Measurements from ENCODE around the gene NBDY.
"Not testable (repeated sequence)": the region's sequence is repeated elsewhere in the genome, so short reads cannot be mapped to it uniquely, and the experiment has no call there.

Gene NBDY

DNA sequence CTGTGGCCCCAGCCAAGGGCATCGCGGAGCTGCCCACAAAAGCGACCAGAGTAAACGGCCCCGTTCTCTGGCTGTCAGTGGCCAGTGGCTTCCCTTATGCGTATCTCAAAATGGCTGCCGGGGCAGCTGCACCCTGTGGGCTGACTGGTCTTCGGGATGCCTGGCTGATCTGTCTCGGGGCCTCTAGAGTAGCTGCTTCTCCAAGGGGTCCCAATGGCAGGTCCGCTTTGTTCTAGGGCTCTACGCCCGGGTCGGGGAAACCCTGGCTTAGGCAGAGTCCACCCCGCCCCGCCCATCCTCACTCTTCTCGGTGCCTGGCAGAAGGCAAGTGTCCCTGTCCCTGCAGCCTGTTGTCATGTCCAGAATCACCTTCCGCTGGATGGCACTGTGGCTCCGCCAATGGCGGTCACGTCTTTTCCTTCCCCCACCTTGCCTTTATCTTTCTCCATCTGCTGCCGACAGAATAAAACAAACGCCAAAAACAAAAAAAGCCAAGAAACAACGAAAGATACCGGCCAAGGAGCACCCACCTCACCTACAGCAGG is 50.0 kb downstream of the NBDY start:
- H3K4me3 ChIP-seq (ENCODE audit: low read depth, low read length); DNase-seq (ENCODE audit: low read depth): not testable (repeated sequence)

DNA sequence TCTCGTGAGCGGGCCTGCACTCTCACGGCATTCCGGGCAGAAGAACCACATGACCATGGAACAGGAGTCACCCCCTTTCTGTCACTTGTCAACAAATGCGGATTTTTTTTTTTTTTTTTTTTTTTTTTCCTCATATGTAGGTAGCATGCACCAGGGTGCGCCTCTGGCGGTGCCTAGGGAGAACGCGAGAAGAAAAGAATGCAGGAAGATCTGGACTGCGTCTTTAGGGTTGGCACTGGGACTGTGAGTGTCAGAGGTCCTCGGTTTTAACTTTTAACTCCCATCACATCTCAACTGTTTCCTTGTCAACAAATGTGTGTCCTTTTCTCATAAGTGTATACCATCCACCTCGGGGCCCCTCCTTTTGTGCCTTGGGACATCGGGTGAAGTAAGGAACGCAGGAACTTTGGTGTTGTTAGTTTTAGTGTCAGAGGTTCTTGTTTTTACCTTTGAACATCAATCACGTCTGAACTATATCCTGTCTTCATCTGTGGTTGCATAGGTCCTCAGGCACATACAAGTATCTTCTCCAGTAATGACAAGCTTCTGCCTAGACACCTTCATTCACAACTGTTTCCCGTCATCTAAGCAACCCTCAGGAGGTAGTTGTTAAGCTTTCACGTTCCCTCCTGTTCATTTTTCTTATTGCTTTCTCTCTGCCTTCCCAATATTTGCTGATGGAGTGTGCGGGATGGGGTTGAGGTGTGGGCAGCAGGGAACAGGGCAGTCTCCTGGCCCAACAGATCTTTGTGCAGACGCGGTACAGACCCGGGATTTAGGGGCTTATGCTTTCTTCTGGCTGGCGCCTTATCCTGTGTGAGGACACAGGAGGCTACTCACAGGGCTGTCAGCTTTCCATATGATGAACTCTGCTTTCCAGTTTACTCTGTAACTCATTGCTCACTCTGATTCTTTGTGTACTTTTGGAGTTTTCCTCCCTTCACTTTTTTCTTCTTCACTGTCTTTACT is 51.9 kb downstream of the NBDY start:
- not testable (repeated sequence) for H3K4me3 ChIP-seq (ENCODE audit: low read depth, low read length); DNase-seq (ENCODE audit: low read depth)

DNA sequence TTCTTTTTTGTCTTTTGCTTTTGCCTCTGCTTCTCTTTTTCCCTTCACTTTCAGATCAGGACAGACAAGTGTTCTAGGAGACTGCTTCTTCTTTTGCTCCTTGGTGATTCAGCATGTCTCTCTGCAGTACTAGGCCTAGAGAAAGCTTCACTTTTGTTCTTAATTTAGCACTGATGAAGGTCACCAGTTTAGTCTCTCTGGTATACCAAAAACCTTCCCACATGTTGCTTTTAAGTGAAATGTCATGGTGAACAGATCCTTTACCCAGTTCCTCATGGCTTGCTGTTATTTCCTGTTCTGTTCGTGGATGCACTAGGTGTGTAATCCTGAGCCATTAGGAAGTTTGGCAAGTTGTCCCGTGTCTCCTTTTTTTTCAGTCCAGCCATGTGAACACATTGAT is 53.3 kb downstream of the NBDY start:
- DNase-seq (ENCODE audit: low read depth) = no peak
- TF ChIP-seq, protein P1, sequence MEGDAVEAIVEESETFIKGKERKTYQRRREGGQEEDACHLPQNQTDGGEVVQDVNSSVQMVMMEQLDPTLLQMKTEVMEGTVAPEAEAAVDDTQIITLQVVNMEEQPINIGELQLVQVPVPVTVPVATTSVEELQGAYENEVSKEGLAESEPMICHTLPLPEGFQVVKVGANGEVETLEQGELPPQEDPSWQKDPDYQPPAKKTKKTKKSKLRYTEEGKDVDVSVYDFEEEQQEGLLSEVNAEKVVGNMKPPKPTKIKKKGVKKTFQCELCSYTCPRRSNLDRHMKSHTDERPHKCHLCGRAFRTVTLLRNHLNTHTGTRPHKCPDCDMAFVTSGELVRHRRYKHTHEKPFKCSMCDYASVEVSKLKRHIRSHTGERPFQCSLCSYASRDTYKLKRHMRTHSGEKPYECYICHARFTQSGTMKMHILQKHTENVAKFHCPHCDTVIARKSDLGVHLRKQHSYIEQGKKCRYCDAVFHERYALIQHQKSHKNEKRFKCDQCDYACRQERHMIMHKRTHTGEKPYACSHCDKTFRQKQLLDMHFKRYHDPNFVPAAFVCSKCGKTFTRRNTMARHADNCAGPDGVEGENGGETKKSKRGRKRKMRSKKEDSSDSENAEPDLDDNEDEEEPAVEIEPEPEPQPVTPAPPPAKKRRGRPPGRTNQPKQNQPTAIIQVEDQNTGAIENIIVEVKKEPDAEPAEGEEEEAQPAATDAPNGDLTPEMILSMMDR (IDR thresholded peaks at IDR 0.05; ENCODE audit: low read depth, low read length, missing control alignments) = no peak
- H3K4me3 ChIP-seq (ENCODE audit: low read depth, low read length) = no peak overlapping the region

DNA sequence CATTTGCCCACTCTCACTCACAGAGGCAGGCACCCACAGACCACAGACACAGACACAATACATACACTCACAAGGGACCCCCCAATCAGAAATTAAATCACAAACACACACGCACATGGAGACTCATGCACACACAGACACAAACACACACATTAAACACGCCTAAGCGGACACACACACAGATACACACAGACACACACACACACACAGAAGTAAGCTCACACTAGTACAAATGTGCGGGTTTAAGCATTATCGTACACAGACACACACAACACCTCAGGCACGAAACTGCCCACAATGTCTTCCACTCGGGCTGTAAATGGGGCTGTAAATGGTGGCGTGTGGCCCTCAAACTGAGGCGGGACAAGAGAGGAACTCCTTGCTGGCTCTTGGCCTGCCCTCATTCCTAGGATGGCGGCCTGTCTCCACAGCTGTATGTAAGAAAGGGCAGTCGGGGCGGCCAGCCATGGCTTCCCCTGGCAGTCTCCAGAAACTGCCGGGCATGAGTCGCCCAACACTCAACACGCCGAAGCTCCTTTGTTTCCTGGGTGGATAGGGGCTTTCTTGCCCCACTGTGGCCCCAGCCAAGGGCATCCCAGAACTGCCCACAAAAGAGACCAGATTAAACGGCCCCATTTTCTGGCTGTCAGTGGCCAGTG is 53.9 kb downstream of the NBDY start:
- DNase-seq (ENCODE audit: low read depth) = no peak
- TF ChIP-seq, protein P1 (IDR thresholded peaks at IDR 0.05; ENCODE audit: low read depth, low read length, missing control alignments) = no peak
- H3K4me3 ChIP-seq (ENCODE audit: low read depth, low read length) = no peak overlapping the region

DNA sequence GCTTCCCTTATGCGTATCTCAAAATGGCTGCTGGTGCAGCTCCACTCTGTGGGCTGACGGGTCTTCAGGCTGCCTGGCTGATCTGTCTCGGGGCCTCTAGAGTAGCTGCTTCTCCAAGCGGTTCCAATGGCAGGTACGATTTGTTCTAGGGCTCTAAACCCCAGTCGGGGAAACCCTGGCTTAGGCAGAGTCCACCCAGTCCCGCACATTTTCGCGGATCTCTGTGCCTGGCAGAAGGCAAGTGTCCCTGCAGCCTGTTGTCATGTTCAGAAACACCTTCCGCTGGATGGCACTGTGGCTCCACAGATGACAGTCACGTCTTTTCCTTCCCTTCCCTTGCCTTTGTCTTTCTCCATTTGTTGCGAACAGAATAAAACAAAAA is 54.4 kb downstream of the NBDY start:
- TF ChIP-seq, protein P1 (IDR thresholded peaks at IDR 0.05; ENCODE audit: low read depth, low read length, missing control alignments) = no peak
- no peak for DNase-seq (ENCODE audit: low read depth)
- no peak overlapping the region for H3K4me3 ChIP-seq (ENCODE audit: low read depth, low read length)

DNA sequence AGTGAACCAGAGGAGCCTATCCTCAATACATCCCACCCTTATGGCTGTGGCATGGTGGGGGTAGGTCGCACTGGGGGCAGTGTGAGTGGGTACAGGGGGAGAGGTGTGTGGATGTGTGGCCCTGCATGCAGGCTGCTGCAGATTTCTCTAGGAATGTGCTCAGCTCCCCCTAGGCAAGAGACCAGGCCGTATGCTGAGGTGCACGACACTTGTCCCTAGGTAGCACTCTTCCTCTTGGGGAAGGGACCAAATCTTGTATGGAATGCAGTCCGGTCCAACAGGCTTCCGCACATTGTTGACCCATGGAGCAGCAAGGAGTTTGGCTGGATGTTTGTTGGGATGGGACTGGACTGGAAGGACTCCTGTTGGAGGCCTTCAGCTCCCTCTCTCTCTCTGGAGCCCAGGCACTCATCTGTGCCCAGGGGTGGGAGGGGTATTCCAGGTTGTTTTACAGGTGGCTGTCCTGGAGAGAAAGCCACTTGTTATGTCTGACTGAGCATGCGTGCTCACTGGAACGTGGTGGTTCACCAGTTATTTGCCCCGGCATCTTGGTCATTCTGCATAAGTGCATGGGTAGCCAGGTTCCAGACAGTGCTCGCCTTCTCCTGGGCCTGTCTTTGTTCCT is 55.1 kb downstream of the NBDY start:
- TF ChIP-seq, protein P1 (IDR thresholded peaks at IDR 0.05; ENCODE audit: low read depth, low read length, missing control alignments) = no peak
- H3K4me3 ChIP-seq (ENCODE audit: low read depth, low read length) = no peak overlapping the region
- no peak for DNase-seq (ENCODE audit: low read depth)

DNA sequence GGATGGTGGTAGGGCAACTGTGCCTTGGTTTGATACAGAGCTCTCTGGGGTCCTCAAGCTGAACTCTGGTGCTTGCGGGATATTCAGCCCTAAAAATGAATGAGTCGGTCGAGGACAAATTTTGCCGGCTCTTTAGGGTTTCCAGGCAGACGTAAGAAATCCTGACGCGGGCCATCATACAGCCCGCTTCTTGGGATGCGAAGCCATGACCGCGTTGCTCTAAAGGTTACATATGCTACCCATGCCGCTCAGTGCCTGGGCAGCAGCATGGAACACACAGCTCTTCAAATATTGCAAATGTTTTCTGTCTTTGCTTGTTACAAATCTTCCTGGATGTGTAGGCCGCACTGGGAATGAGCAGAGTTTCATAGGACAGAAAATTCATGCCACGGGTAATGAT is 55.6 kb downstream of the NBDY start:
- DNase-seq (ENCODE audit: low read depth) = no peak
- H3K4me3 ChIP-seq (ENCODE audit: low read depth, low read length) = no peak overlapping the region
- TF ChIP-seq, protein P1 (IDR thresholded peaks at IDR 0.05; ENCODE audit: low read depth, low read length, missing control alignments) = no peak
